ENCODE measurements around the gene CELF2.

Gene CELF2

GRCh38 chr10:11227103-11227502 lies 209.4 kb downstream of the CELF2 start:
- no peak overlapping the region for H3K27ac ChIP-seq
- no peak for TF ChIP-seq ZFX (IDR thresholded peaks at IDR 0.05)
- TF ChIP-seq CTCF (conservative IDR thresholded peaks at IDR 0.05): no peak

GRCh38 chr10:11229893-11230292 lies 212.2 kb downstream of the CELF2 start:
- H3K27ac ChIP-seq: no peak overlapping the region
- no peak for TF ChIP-seq CTCF (conservative IDR thresholded peaks at IDR 0.05)
- TF ChIP-seq ZFX (IDR thresholded peaks at IDR 0.05): no peak

GRCh38 chr10:11230498-11231167 lies 213.0 kb downstream of the CELF2 start:
- TF ChIP-seq CTCF (conservative IDR thresholded peaks at IDR 0.05) (no peak), ZFX (IDR thresholded peaks at IDR 0.05) (no peak)
- H3K27ac ChIP-seq: no peak overlapping the region

- no peak for TF ChIP-seq ZFX (IDR thresholded peaks at IDR 0.05)
- TF ChIP-seq CTCF (conservative IDR thresholded peaks at IDR 0.05): no peak
- H3K27ac ChIP-seq: no peak overlapping the region
Observed at GRCh38 chr10:11231285-11231684, 213.6 kb downstream of the CELF2 start.

- no peak overlapping the region for H3K27ac ChIP-seq
- TF ChIP-seq ZFX (IDR thresholded peaks at IDR 0.05) (no peak), CTCF (conservative IDR thresholded peaks at IDR 0.05) (no peak)
Observed at GRCh38 chr10:11232222-11232961, 214.7 kb downstream of the CELF2 start.

GRCh38 chr10:11234857-11235531 lies 217.3 kb downstream of the CELF2 start:
- H3K27ac ChIP-seq: no peak overlapping the region
- TF ChIP-seq ZFX (IDR thresholded peaks at IDR 0.05) (no peak), CTCF (conservative IDR thresholded peaks at IDR 0.05) (no peak)

GRCh38 chr10:11235771-11236170 lies 218.1 kb downstream of the CELF2 start:
- no peak for TF ChIP-seq CTCF (conservative IDR thresholded peaks at IDR 0.05)
- no peak for TF ChIP-seq ZFX (IDR thresholded peaks at IDR 0.05)
- no peak overlapping the region for H3K27ac ChIP-seq
